Left ventricle myocardium superior (tissue), 1 donor: ENCODE data around the gene FBLN2. TPM values are rescaled to one million over a fixed set of nuclear protein-coding genes. Genes with fewer than 3 reads are reported as not detected.

ENCODE experiments used
- ATAC-seq: fragments of 200-7000 bp; cut with Tn5 transposase; one replicate; pipeline ENCODE4 v1.9.1; 2020; ENCODE audit warnings: mild to moderate bottlenecking, moderate library complexity
- DNase-seq: peaks from one replicate; pipeline ENCODE4 v3.0.0-alpha.2; 2020
- intact Hi-C: fragments of 100-400 bp; cut with micrococcal nuclease; formaldehyde crosslinking; loops from one replicate; pipeline ENCODE4 v1.11.0; 2022
- total RNA-seq: library from RNA; stranded (reverse); fragmentation: NEBNext Ultra II Directional; extraction: Animal tissue kit (Norgen Biotek cat#: 25700); gene quantifications from one replicate; pipeline ENCODE4 v1.2.1, GENCODE V29; 2021
- donor health status: DM: no; HTN: yes; CAD: no; lungs with severe emphysema.

The FBLN2 gene
- total RNA-seq, 1 donor from 2014 or later = 53.8 TPM

DNA sequence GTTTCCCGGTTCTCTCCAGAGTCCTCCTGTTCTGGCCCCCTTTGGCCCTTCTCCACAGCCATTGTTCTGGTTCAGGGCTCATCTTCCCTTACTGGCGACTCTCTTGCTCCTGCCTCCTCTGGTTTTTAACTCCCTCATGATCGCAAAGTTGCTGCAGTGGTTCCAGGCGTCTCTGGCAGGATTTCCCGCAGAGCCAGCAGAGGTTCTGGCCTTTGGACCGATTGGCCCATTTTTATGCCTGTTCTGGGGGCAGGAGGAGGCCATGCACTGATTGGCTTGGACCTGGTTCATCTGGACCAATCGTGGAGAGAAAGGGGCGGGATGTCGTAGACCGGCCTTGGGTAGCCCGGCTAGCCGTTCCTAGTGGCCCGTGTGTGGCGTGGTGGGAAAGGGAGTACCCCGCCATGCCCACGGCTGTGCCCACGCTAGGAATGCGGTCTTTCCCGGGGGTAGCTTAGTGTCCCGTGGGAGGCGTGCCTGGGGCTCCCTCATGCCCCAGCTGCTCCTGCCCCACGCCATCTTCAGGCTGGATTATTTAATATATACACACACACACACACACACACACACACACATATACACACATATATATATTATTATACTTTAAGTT, 113.4 kb downstream of the FBLN2 start:
- DNase-seq (no peak), ATAC-seq (no peak)
- intact Hi-C loops = no loop called here

- ATAC-seq (no peak), DNase-seq (no peak)
Measured at GRCh38 chr3:13663781-13664535, 115.0 kb downstream of the FBLN2 start.

DNA sequence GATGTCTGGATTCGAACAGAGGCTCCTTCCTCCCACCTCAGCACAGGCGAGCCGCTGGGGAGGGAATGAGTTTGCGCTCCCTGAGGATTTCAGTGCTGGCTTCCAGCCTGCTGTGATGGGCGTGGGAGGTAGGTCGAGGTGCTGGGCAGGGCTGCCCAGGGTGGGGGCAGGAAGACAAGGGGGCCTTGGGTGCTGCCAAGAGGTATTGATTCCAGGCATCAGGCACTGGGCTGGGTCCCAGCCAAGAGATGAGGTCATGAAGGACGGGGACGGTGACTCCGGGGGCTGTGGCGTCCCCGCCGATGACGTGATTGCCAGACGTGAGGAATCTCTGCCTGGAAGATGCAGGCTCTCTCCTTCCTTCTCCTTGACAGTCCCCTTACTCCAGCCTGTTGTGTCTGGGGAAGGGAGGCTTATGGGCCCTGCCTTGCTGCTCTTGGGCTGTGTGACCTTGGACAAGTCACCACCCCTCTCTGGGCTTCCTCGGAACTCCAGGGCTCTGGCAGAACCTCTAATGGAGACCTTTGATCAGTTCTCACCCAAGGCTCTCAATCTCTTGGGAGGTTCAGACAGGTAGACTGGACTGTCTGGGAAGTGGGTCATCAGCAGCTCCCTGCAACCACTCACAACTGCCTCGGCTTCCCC, 116.8 kb downstream of the FBLN2 start:
- intact Hi-C loops = no loop called here
- ATAC-seq = no peak

More at GRCh38 chr3:13663781-13664535, 115.0 kb downstream of the FBLN2 start:
- intact Hi-C loops = no loop called here

DNA sequence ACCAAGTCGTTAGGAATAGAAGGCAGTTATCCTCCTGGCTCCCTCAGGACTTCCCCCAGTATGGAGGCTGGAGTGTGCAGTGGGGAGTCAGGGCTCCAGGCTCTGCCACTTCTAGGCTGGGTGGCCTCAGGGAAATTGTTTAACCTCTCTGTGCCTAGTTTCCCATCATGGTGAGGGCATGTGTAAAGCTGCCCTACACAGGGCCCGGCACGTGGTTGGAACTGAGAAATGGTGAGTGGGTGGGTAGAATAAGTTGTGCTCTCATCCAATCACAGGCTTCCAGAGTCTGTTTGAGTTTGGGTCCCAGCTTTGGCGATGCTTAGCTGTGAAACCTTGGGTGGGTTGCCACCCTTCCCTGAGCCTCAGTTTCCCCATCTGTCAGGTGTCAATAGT, 117.3 kb downstream of the FBLN2 start:
- no peak for DNase-seq
- no peak for ATAC-seq
- intact Hi-C loops = no loop called here

More for the DNA sequence above, 116.8 kb downstream of the FBLN2 start:
- no peak for DNase-seq

- intact Hi-C loops = no loop called here
- ATAC-seq (no peak), DNase-seq (no peak)
Measured at GRCh38 chr3:13666781-13667709, 118.1 kb downstream of the FBLN2 start.

DNA sequence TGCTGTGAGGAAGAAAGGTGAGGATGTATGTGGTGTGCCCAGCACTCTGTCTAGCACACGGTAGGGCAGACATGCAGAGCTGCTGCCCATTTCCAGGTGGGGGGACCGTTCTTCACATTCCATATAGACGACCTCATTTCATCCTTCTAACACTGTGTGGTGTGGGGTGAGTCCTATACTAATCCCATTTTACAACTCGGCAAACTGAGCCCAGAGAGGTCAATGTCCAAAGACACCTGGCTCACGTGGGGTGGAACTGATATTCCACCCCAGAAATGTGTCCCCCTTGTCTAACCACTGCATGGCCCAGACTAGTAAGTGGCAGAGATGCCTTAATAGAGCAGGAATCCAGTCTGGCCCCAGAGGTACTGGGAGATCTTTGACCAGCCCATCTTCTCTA, 119.2 kb downstream of the FBLN2 start:
- intact Hi-C loops = no loop called here
- ATAC-seq (no peak), DNase-seq (no peak)

DNA sequence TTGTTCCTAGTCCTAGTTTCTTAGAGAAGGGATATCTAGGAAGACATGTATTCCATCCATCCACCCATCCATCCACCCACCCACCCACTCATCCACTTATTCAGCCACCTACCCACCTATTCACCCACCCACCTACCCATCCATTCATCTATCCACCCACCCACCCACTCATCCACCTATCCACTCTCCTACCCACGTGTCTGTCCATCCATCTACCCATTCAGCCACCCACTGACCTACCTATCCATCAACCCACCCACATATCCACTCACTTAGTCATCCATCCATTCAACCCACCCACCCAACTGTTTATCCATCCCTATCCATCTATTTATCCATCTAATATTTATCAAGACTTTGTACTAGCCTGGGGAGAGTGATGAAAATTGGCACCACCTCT, 120.5 kb downstream of the FBLN2 start:
- ATAC-seq (no peak), DNase-seq (no peak)
- intact Hi-C loops = no loop called here

GRCh38 chr3:13670292-13670691, 121.4 kb downstream of the FBLN2 start:
- ATAC-seq (no peak), DNase-seq (no peak)
- intact Hi-C loops = no loop called here

GRCh38 chr3:13671482-13672233, 122.7 kb downstream of the FBLN2 start:
- ATAC-seq = no peak
- peak; percentile 20 for DNase-seq
- intact Hi-C loops = no loop called here

DNA sequence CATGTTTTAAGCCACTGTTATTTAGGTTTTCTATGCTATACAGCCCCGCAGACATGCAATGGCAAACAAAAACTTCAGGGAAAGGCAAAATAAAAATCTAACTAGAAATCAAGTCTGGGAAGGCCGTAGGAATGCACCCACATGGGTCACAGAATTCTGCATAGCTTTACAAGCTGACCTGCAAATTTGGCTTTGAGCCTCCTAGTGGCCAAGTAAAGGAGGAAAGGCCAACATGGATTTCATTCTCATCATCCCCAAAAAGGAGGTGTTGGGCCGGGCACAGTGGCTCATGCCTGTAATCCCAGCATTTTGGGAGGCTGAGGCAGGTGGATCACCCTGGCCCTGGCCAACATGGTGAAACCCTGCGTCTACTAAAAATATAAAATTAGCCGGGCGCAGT, 124.3 kb downstream of the FBLN2 start:
- intact Hi-C loops = no loop called here
- peak; percentile 2 for DNase-seq
- no peak for ATAC-seq

GRCh38 chr3:13674538-13675185, 125.7 kb downstream of the FBLN2 start:
- peak; percentile 4 for DNase-seq
- no peak for ATAC-seq
- intact Hi-C loops = no loop called here

GRCh38 chr3:13676356-13677017, 127.6 kb downstream of the FBLN2 start:
- peak; percentile 8 for DNase-seq
- no peak for ATAC-seq
- intact Hi-C loops = no loop called here

DNA sequence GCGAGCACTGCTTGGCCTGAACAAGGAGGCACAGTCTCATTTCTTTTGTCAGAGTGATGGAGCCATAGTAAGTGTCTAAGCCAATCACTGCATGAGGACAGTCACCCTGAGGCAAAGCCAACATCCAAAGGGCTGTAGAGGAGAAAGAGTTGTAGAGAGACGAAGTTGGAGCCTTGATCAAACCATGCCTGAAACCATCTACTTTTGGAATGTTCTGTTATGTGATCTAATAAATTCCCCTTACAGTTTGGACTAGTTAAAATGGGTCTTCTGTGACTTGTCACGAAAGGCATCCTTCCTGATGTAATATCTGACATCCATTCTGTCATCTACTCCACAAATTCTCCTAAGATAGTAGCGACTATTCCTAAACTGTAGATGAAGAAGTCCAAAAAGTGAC, 128.3 kb downstream of the FBLN2 start:
- ATAC-seq (no peak), DNase-seq (no peak)

GRCh38 chr3:13681931-13682330, 133.0 kb downstream of the FBLN2 start:
- intact Hi-C loops = no loop called here
- no peak for ATAC-seq

More for the DNA sequence above, 128.3 kb downstream of the FBLN2 start:
- intact Hi-C loops = no loop called here

DNA sequence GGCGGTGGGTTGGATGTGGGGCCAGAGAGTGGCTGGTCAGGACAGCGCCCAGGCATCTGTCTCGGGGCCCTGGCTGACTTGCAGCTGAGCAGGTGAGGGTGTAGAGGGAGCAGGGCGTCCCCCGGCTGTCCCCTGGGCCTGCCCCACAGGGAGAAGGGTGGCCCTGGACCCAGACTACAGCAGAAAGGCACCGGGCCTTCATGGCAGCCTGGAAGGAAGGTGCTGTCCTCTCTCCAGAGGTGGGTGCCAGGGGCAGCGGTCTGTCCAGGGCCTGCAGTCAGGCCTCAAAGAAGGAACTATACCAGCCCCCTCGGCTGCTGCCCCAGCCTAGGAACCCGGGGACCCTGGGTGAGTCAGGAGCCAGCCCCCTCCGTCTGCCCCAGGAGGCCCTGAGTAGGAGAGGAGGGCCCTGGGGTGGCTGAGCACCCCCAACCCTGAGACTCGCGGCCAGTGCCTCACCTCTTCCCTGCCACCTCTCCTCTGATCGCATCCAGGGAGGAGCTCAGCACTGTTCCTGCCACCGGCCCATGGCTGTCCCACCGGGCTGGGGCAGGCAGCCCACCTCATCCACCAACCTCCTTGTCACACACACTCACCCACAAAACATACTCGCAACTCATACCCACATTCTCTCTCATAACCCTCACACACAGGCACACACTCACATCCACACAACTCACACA, 133.5 kb downstream of the FBLN2 start:
- intact Hi-C loops = no loop called here
- DNase-seq (no peak), ATAC-seq (no peak)

More at GRCh38 chr3:13681931-13682330, 133.0 kb downstream of the FBLN2 start:
- DNase-seq = no peak

- no peak for DNase-seq
- intact Hi-C loops = no loop called here
- no peak for ATAC-seq
Measured at GRCh38 chr3:13683288-13683687, 134.4 kb downstream of the FBLN2 start.

DNA sequence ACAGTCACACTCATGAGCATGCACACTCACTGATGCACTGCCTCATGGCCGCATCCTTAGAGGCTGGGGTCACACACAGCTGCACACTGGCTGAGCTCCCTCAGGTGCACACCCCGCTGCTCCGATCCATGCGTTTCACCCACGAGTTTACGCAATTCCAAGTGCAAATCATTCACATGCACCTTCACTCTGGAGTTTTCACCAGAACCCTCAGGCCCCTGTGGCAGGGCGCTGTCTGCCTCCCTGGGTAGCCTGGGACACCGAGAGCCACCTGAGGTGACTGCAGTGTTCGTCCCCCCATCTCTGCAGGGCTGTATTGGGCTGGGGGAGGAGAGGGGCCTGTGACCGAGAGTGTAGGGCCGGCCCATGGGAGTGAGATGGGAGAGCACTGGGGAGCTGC, 134.8 kb downstream of the FBLN2 start:
- intact Hi-C loops = no loop called here
- DNase-seq (no peak), ATAC-seq (no peak)
